Body of pancreas (tissue), 4 donors: Measurements from ENCODE around the gene SAPCD2.

Experiments
- CTCF ChIP-seq, 7 experiments: fragments of 450-650 bp in 4 of 7; fragments of 200-600 bp in 3 of 7; sonication (generic) in 3 of 7; IDR thresholded peaks; one replicate each; pipeline ENCODE4 v1.5.1; 2016 to 2019; ENCODE audit warnings: antibody characterized with exemption in 7 of 7
- POLR2A ChIP-seq, 3 donors: fragments of 450-650 bp; IDR thresholded peaks; one replicate each; pipeline ENCODE4 v1.6.1; 2016; ENCODE audit warnings: antibody characterized with exemption in 3 of 3, mild to moderate bottlenecking in 2 of 3

GRCh38 chr9:137083394-137084004, 13.1 kb upstream of the SAPCD2 start:
- TF ChIP-seq CTCF (IDR thresholded peaks at IDR 0.05), result no peak
- TF ChIP-seq POLR2A (IDR thresholded peaks at IDR 0.05), result no peak
